HT-29 (cell line): ENCODE results near the gene ANO9. TPM values are rescaled to one million over a fixed set of nuclear protein-coding genes. Genes with fewer than 3 reads are reported as not detected.
A peak's percentile ranks its signal among the peaks of the same experiment; 100 is the strongest.
"Not testable (repeated sequence)": the region's sequence is repeated elsewhere in the genome, so short reads cannot be mapped to it uniquely, and the experiment has no call there.

Source experiments
- DNase-seq: peaks from one replicate; pipeline ENCODE4 v3.0.0-alpha.2; 2015; ENCODE audit warnings: low spot score
- total RNA-seq: library from RNA; depleted of rRNA; stranded (reverse); fragments of >200 nt; shearing (Covaris generic); gene quantifications from 2 replicates; pipeline ENCODE4 v1.2.3, GENCODE V29; 2014

Gene ANO9
- total RNA-seq, 1 experiment from 2014 or later = 94.0 TPM

- no peak for DNase-seq
These were observed 37.9 kb downstream of the ANO9 start for GRCh38 chr11:403761-404431.

DNA sequence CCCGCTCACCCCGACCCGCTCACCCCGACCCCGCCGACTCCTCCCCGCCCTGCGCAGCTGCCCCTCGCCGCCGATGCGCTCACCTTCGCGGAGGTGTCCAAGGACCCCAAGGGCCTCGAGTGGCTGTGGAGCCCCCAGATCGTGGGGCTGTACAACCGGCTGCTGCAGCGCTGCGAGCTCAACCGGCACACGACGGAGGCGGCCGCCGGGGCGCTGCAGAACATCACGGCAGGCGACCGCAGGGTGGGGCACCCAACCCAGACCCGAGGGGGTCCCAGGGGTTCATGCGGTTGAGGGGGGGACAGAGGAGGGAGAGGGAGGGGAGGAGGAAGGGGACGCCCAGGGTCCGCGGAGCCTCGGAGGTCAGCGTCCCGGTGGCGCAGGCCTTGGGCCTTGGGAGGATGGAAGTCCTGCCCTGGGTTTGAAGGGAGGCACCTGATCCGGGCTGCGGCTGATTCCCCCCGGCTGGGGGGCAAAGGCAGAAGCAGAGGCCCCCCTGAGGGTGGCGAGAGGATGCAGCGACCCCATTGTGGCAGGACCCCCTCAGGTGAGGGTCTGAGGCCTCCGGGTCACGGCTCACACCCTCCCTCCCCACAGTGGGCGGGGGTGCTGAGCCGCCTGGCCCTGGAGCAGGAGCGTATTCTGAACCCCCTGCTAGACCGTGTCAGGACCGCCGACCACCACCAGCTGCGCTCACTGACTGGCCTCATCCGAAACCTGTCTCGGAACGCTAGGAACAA lies 38.6 kb downstream of the ANO9 start:
- no peak for DNase-seq

DNA sequence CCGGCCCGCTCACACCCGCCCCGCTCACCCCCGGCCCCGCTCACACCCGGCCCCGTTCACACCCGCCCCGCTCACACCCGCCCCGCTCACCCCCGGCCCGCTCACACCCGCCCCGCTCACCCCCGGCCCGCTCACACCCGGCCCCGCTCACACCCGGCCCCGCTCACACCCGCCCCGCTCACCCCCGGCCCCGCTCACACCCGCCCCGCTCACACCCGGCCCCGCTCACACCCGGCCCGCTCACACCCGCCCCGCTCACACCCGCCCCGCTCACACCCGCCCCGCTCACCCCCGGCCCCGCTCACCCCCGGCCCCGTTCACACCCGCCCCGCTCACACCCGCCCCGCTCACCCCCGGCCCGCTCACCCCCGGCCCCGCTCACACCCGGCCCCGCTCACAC lies 40.6 kb downstream of the ANO9 start:
- not testable (repeated sequence) for DNase-seq

GRCh38 chr11:400241-400689 lies 41.5 kb downstream of the ANO9 start:
- no peak for DNase-seq

- no peak for DNase-seq
These were observed 42.0 kb downstream of the ANO9 start for GRCh38 chr11:399731-400211.

GRCh38 chr11:398826-399225 lies 43.0 kb downstream of the ANO9 start:
- no peak for DNase-seq

DNA sequence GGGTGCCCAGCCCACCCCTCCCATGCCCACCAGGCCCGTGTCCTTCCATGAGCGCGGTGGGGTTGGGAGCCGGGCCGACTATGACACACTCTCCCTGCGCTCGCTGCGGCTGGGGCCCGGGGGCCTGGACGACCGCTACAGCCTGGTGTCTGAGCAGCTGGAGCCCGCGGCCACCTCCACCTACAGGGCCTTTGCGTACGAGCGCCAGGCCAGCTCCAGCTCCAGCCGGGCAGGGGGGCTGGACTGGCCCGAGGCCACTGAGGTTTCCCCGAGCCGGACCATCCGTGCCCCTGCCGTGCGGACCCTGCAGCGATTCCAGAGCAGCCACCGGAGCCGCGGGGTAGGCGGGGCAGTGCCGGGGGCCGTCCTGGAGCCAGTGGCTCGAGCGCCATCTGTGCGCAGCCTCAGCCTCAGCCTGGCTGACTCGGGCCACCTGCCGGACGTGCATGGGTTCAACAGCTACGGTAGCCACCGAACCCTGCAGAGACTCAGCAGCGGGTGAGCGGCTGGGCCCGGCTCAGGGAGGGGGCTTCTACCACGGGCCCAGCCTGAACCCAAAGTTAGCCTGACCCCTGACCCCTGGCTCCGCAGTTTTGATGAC lies 44.8 kb downstream of the ANO9 start:
- no peak for DNase-seq

DNA sequence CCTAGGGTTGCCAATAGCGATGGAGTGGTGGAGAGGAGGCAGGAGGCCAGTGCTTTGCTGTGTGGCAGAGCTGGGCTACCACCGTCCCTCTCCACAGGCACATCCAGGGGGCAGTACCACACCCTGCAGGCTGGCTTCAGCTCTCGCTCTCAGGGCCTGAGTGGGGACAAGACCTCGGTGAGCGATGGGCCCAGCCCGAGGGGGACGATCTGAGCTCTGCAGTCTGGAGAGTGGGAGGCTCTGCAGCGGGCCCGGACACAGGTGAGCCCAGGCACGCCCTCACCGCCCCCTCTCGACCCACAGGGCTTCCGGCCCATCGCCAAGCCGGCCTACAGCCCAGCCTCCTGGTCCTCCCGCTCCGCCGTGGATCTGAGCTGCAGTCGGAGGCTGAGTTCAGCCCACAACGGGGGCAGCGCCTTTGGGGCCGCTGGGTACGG lies 45.3 kb downstream of the ANO9 start:
- DNase-seq = peak; percentile 52

DNA sequence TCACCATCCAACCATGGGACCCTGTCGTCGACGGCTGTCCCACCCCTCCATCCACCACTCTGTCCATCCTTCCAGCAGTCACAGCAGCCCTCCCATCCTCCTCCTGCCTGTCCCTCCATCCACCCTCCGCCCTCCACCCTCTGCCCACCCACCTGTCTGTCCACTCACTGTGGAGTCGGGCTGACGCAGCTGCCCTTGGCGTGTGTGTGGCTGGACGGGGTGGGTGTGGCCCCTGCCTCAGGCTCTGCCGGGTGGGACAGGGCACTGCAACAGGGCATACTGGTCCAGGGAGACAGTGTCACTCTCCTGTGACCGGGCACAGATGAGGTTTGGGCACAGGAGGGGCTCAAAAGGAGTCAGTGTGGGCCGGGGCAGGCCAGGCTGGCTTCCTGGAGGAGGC lies 45.9 kb downstream of the ANO9 start:
- DNase-seq = no peak

DNA sequence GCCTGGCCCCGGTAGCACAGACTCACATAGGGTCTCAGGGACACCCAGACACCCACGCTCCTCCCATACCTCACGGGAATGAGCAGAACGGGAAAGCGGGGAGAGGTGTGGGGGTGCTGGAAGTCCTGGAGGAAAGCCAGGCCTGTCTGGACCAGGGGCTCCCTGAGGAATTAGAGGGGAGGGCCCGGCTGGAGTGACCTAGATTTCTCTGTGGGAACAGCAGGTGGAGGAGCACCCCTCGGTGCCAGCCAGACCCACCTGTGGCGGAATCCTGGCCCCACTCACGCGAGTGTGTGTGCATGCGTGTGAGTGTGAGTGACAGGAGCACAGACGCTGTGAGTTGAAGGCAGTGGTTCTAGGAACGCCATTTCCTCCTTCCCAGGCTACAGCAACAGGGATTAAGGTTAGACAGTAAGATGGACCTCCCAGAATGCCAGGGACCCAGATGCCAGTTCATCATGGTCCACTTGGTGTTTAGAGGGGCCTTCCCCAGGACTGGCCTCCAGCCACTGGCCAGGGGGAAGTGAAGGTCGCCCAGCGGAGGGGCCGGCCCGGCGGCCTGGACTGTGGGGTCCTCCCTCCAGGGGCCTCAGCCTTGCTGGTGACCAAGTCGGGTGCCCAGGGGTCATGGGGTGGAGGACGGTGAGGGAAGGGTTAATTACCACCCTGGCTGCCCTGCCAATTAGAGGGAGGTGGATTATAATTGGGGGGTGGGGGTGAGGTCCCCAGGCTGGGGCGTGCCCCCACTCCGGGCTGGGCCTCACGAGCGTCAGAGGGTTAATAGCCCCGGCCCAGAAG lies 46.8 kb downstream of the ANO9 start:
- peak; percentile 49 for DNase-seq

- peak; percentile 91 for DNase-seq
These were observed 47.6 kb downstream of the ANO9 start, which contains the start of gene PKP3 for GRCh38 chr11:394034-394857. Gene PKP3, plus strand, starts transcription at chr11:394209. Its CDS starts 84 bp downstream, at chr11:394293.

GRCh38 chr11:393219-394033 lies 48.4 kb downstream of the ANO9 start:
- DNase-seq = peak; percentile 60

DNA sequence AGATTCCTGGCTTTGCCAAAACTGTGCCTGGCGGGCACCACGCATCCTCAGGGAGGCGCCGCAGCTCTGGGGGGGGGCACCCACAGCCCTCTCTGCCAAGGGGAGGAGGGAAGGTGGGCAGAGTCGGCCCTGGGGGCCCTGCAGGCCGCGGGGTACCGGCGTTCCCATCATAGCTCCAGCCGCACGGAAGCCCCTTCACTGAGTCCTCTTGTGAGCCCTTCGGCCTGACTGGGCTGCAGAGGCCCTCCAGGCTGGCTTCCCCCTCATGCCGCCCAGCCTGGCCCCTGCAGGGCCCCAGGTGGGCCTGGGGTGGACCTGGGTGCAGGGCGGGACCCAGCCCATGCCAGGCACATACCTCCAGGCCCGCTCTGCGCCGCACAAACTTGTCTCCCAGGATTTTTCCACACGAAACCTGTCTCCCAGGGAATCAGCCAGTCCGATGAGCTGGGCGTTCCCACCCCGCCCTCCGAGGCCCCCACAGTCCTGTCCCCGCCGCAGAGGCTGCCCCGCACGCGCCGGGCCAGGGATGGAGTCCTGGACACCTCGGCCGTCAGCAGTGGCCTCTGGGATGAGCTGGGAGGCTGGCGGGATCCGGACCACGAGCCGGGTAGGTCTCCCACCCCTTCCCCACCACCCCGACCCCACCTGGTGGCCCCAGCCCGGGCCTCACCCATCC lies 49.6 kb downstream of the ANO9 start:
- DNase-seq = no peak

DNA sequence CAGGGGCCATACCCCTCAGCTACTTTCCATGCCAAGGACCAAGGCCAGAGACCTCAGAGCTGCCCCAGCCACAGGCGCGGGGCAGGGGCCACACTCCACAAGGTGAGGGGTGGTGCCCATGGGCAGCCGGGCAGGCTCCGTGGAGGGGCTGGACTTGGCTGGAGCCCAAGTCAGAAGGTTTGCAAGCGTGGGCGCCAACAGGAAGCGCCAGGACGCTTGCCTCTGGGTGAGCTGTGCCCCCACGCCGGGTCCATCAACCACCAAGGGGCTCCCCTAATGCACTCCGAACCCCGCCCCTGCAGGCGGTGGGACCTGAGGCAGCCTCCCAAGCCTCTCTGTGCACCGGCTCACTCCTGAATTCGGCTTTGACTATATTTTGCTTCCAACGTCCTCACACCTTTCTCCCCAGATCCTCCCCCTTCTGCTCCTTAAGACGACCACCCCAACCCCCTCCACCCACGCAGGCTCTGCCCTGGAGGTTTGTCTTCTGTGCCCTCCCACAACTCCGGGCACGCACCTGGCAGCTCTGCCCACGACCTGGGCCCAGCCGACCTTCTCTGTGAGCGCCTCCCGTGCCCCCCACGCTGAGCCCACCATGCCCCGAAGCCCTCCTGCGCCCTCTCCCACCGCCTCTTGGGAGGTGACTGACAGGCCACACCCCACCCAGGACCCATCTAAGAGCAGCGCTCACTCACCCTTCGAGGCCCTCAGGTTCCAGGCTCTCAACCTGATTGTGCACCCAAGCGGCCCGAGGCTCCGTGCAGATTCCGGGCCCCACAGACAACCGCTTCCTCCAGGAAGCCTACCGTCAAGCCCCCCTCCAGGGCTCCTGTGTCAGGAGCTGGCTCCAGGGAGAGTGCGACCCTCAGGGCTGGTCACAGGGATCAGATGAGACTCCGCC lies 50.4 kb downstream of the ANO9 start:
- DNase-seq = peak; percentile 42

- DNase-seq = peak; percentile 75
These were observed 51.6 kb downstream of the ANO9 start for GRCh38 chr11:390175-390574.

GRCh38 chr11:389369-389768 lies 52.4 kb downstream of the ANO9 start:
- DNase-seq = not testable (repeated sequence)

DNA sequence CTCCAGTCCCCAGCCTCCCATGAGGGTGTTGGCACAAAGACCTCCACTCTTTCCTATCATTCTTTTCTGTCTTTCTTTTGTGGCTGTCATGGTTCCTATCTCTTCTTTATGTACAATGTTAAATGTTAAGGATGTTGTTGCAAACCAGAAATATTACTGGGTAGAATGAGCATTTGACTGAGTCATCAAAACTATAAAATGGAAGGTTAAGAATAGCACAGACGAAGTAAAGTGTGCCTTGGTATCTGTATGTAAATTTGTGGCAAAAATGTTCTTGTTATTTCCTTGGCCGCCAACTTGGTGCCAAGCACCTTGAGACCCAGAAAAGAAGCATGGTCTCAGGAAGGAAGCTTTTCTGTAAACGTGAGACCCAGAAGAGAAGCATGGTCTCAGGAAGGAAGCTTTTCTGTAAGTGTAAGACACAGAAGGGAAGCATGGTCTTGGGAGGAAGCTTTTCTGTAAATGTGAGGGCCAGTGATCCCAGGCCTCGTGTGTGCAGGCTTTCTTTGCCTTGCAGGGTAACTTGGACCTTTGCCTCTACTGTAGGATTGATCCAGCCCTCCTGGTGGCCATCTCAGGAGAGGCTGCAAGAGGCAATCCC lies 54.5 kb downstream of the ANO9 start:
- DNase-seq = peak; percentile 16

DNA sequence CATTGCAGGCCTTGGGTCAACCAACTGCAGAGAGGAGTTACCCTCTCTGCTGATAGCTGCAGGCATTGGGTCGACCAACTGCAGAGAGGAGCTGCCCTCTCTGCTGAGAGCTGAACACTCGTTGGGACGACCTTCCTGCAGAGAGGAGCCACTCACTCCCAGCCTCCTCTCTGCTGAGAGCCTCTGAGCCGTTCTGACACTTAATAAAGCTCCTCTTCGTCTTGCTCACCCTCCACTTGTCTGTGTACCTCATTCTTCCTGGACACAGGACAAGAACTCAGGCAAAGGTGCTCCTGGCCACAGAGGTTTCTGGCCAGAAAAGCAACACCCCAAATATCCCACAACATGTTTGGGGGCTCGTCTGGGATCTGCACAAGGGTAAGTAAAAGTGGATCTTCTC lies 55.3 kb downstream of the ANO9 start:
- DNase-seq = no peak
